HepG2 (cell line): Measurements from ENCODE around the gene ZNF770. TPM values are rescaled to one million over a fixed set of nuclear protein-coding genes. Genes with fewer than 3 reads are reported as not detected.

Experiments
- AHDC1 ChIP-seq: sonication (generic); formaldehyde crosslinking; IDR thresholded peaks from 2 replicates; pipeline ENCODE4 v1.5.1; 2020; ENCODE audit warnings: mild to moderate bottlenecking, missing genetic modification reagents, borderline replicate concordance
- FOXJ3 ChIP-seq: sonication (generic); formaldehyde crosslinking; IDR thresholded peaks from 2 replicates; pipeline ENCODE4 v1.4.0; 2020; ENCODE audit warnings: missing genetic modification reagents, mild to moderate bottlenecking, borderline replicate concordance
- ISL2 ChIP-seq: sonication (generic); formaldehyde crosslinking; IDR thresholded peaks from 2 replicates; pipeline ENCODE4 v1.5.0; 2020; ENCODE audit warnings: missing genetic modification reagents
- PHB2 ChIP-seq: fragments of 450-650 bp; IDR thresholded peaks from 2 replicates; pipeline ENCODE4 v1.6.1; 2018; ENCODE audit not compliant: partially characterized antibody
- UBTF ChIP-seq: sonication (generic); formaldehyde crosslinking; IDR thresholded peaks from 2 replicates; pipeline ENCODE4 v1.4.0; 2020; ENCODE audit warnings: mild to moderate bottlenecking, missing genetic modification reagents
- ZNF12 ChIP-seq: sonication (generic); formaldehyde crosslinking; IDR thresholded peaks from 2 replicates; pipeline ENCODE4 v1.5.0; 2020; ENCODE audit warnings: missing genetic modification reagents
- ZNF207 ChIP-seq: fragments of 450-650 bp; IDR thresholded peaks from 2 replicates; pipeline ENCODE4 v1.6.1; 2016; ENCODE audit warnings: antibody characterized with exemption, borderline replicate concordance
- ZNF382 ChIP-seq: sonication (generic); formaldehyde crosslinking; IDR thresholded peaks from 2 replicates; pipeline ENCODE4 v1.5.0; 2020; ENCODE audit warnings: missing genetic modification reagents, mild to moderate bottlenecking, borderline replicate concordance
- ZNF501 ChIP-seq: sonication (generic); formaldehyde crosslinking; IDR thresholded peaks from 2 replicates; pipeline ENCODE4 v1.5.1; 2020; ENCODE audit warnings: mild to moderate bottlenecking, moderate library complexity, missing genetic modification reagents
- ZNF580 ChIP-seq: IDR thresholded peaks from 2 replicates; pipeline ENCODE4 v1.6.1; 2016; ENCODE audit warnings: low read depth, borderline replicate concordance
- ZNF788 ChIP-seq: sonication (generic); formaldehyde crosslinking; IDR thresholded peaks from 2 replicates; pipeline ENCODE4 v1.5.0; 2020; ENCODE audit warnings: mild to moderate bottlenecking, missing genetic modification reagents, borderline replicate concordance
- polyA plus RNA-seq, 8 experiments: library from polyadenylated mRNA; depleted of rRNA in 3 of 8; stranded (reverse) in 7 of 8; unstranded in 1 of 8; fragments of >200 nt; fragmentation: Illumina TruSeq in 4 of 8; extraction: Trizol in 4 of 8; gene quantifications; 2 replicates each; pipeline versions ENCODE4 v1.2.1 to v1.2.3, GENCODE V29; 2011 to 2016; ENCODE audit warnings: low read depth in 4 of 8, missing spikeins in 1 of 8, mixed read lengths in 1 of 8; ENCODE audit not compliant: insufficient read depth in 1 of 8
- total RNA-seq, 5 experiments: library from RNA; depleted of rRNA; stranded (reverse); fragments of >200 nt; fragmentation: Illumina TruSeq; extraction: Trizol; gene quantifications; 2 replicates each; pipeline ENCODE4 v1.2.3, GENCODE V29; 2016; ENCODE audit warnings: low read depth in 1 of 5
- TF ChIP-seq, protein P1 (sequence below): sonication (generic); formaldehyde crosslinking; IDR thresholded peaks from 2 replicates; pipeline ENCODE4 v1.8.0; 2023; ENCODE audit warnings: mild to moderate bottlenecking, missing genetic modification reagents
- TF ChIP-seq, protein P2 (sequence below): sonication (generic); formaldehyde crosslinking; IDR thresholded peaks from 2 replicates; pipeline ENCODE4 v1.4.0; 2020; ENCODE audit warnings: mild to moderate bottlenecking, missing genetic modification reagents

Gene ZNF770
- total and polyA plus RNA-seq, 2 of the 13 experiments (the other 11 are each of a cell fraction or from before 2014, with no cell fraction given), result 15.5 to 33.1 TPM

GRCh38 chr15:34988027-34988902 is at the start of gene ZNF770 (continued):
- TF ChIP-seq AHDC1 (peak; percentile 67), ZNF207 (no peak), FOXJ3 (CRISPR knock-in tag) (peak; percentile 40; the same call in 1 of the 2 replicates), PHB2 (no peak), ISL2 (CRISPR knock-in tag) (no peak), ZNF788 (peak; percentile 83; the same call in 1 of the 2 replicates), ZNF580 (CRISPR knock-in tag) (peak; percentile 90; the same call in 1 of the 2 replicates), UBTF (peak; percentile 98), ZNF501 (CRISPR knock-in tag) (peak; percentile 95), ZNF382 (CRISPR knock-in tag) (no peak), ZNF12 (peak; percentile 78; the same call in 1 of the 2 replicates)
- TF ChIP-seq, protein P1, sequence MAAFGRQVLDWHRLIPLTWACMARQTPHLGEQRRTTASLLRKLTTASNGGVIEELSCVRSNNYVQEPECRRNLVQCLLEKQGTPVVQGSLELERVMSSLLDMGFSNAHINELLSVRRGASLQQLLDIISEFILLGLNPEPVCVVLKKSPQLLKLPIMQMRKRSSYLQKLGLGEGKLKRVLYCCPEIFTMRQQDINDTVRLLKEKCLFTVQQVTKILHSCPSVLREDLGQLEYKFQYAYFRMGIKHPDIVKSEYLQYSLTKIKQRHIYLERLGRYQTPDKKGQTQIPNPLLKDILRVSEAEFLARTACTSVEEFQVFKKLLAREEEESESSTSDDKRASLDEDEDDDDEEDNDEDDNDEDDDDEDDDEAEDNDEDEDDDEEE (CRISPR knock-in tag), result peak; percentile 61; the same call in 1 of the 2 replicates
- TF ChIP-seq, protein P2, sequence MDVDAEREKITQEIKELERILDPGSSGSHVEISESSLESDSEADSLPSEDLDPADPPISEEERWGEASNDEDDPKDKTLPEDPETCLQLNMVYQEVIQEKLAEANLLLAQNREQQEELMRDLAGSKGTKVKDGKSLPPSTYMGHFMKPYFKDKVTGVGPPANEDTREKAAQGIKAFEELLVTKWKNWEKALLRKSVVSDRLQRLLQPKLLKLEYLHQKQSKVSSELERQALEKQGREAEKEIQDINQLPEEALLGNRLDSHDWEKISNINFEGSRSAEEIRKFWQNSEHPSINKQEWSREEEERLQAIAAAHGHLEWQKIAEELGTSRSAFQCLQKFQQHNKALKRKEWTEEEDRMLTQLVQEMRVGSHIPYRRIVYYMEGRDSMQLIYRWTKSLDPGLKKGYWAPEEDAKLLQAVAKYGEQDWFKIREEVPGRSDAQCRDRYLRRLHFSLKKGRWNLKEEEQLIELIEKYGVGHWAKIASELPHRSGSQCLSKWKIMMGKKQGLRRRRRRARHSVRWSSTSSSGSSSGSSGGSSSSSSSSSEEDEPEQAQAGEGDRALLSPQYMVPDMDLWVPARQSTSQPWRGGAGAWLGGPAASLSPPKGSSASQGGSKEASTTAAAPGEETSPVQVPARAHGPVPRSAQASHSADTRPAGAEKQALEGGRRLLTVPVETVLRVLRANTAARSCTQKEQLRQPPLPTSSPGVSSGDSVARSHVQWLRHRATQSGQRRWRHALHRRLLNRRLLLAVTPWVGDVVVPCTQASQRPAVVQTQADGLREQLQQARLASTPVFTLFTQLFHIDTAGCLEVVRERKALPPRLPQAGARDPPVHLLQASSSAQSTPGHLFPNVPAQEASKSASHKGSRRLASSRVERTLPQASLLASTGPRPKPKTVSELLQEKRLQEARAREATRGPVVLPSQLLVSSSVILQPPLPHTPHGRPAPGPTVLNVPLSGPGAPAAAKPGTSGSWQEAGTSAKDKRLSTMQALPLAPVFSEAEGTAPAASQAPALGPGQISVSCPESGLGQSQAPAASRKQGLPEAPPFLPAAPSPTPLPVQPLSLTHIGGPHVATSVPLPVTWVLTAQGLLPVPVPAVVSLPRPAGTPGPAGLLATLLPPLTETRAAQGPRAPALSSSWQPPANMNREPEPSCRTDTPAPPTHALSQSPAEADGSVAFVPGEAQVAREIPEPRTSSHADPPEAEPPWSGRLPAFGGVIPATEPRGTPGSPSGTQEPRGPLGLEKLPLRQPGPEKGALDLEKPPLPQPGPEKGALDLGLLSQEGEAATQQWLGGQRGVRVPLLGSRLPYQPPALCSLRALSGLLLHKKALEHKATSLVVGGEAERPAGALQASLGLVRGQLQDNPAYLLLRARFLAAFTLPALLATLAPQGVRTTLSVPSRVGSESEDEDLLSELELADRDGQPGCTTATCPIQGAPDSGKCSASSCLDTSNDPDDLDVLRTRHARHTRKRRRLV (CRISPR knock-in tag), result 0 out of 2 replicates have a peak, but pooled peaks have one; percentile 54
